SU-DHL-6 (cell line): ENCODE measurements around the gene ZNF541.

ENCODE experiments used
- H2AFZ ChIP-seq: fragments of 200-600 bp; sonication (generic); 2 replicates; pipeline ENCODE4 v1.6.1; 2014; ENCODE audit warnings: low read depth, mild to moderate bottlenecking, moderate library complexity, mixed read lengths, antibody characterized with exemption, low read length; ENCODE audit not compliant: severe bottlenecking
- H3F3A ChIP-seq: fragments of 200-600 bp; shearing (Covaris generic); 2 replicates; pipeline ENCODE4 v1.6.0; 2016; ENCODE audit warnings: antibody characterized with exemption, mild to moderate bottlenecking; ENCODE audit not compliant: insufficient read depth
- H3K27ac ChIP-seq: fragments of 200-600 bp; sonication (generic); 2 replicates; pipeline ENCODE4 v1.5.1; 2016; ENCODE audit warnings: low read depth, mild to moderate bottlenecking, low read length, moderate library complexity, mixed read lengths
- H3K27me3 ChIP-seq: fragments of 200-600 bp; sonication (generic), shearing (Covaris generic); 2 replicates; pipeline ENCODE4 v1.6.0; 2014; ENCODE audit warnings: mild to moderate bottlenecking, low read length
- H3K36me3 ChIP-seq: fragments of 200-600 bp; sonication (generic); 2 replicates; pipeline ENCODE4 v1.6.1; 2014; ENCODE audit warnings: mild to moderate bottlenecking, low read length, mixed read lengths
- H3K4me2 ChIP-seq: fragments of 300-600, 200-600 bp; shearing (Covaris generic), sonication (generic); 2 replicates; pipeline ENCODE4 v1.6.0; 2014; ENCODE audit warnings: low read length, low read depth, mild to moderate bottlenecking; ENCODE audit not compliant: poor library complexity, severe bottlenecking
- H3K4me3 ChIP-seq: fragments of 200-600 bp; sonication (generic); 2 replicates; pipeline ENCODE4 v1.5.1; 2014; ENCODE audit warnings: antibody characterized with exemption, low read length, mild to moderate bottlenecking, mixed read lengths; ENCODE audit not compliant: insufficient read depth, poor library complexity, severe bottlenecking
- H3K79me2 ChIP-seq: fragments of 200-600 bp; sonication (generic); 2 replicates; pipeline ENCODE4 v1.6.1; 2014; ENCODE audit warnings: mild to moderate bottlenecking, low read length, moderate library complexity; ENCODE audit not compliant: insufficient read depth
- H3K9ac ChIP-seq: fragments of 200-600 bp; sonication (generic); 2 replicates; pipeline ENCODE4 v1.7.0; 2014; ENCODE audit warnings: mild to moderate bottlenecking, low read length
- H3K9me2 ChIP-seq: fragments of 200-600 bp; sonication (generic); replicated peaks from 2 replicates; pipeline ENCODE4 v1.6.1; 2014; ENCODE audit warnings: low read length; ENCODE audit not compliant: insufficient read depth
- H3K9me3 ChIP-seq: fragments of 200-600 bp; sonication (generic); 2 replicates; pipeline ENCODE4 v1.6.1; 2014; ENCODE audit warnings: low read length, mixed read lengths; ENCODE audit not compliant: insufficient read depth
- H4K20me1 ChIP-seq: fragments of 200-600 bp; sonication (generic); 2 replicates; pipeline ENCODE4 v1.6.1; 2014; ENCODE audit warnings: low read depth, mild to moderate bottlenecking, antibody characterized with exemption, low read length, moderate library complexity, mixed read lengths
- EZH2phosphoT487 ChIP-seq: fragments of 200-600 bp; sonication (generic), shearing (Covaris generic); conservative IDR thresholded peaks from 2 replicates; pipeline ENCODE4 v1.6.1; 2018; ENCODE audit warnings: mild to moderate bottlenecking, antibody characterized with exemption, low read length, moderate library complexity, mixed read lengths
- TF ChIP-seq, protein P1 (sequence below): fragments of 200-600 bp; sonication (generic); IDR thresholded peaks from one replicate; pipeline ENCODE4 v1.5.1; 2017; ENCODE audit warnings: antibody characterized with exemption, mild to moderate bottlenecking, low read length, moderate library complexity; ENCODE audit not compliant: insufficient read depth, poor library complexity, severe bottlenecking

Gene ZNF541

DNA sequence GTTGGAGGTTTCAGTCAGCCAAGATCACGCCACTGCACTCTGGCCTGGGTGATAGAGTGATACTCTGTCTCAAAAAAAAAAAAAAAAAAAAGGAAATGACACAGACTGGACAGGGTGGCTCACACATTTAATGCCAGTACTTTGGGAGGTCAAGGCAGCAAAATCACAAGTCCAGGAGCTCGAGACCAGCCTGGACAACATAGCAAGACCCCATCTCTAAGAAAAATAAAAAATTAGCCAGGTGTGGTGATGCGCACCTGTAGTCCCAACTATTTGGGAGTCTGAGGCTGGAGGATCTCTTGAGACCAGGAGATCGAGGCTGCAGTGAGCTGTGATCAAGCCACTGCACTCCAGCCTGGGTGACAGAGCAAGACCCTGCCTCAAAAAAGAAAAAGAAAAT is 35.5 kb downstream of the ZNF541 start:
- H3K27ac ChIP-seq: no peak overlapping the region
- TF ChIP-seq, protein P1, sequence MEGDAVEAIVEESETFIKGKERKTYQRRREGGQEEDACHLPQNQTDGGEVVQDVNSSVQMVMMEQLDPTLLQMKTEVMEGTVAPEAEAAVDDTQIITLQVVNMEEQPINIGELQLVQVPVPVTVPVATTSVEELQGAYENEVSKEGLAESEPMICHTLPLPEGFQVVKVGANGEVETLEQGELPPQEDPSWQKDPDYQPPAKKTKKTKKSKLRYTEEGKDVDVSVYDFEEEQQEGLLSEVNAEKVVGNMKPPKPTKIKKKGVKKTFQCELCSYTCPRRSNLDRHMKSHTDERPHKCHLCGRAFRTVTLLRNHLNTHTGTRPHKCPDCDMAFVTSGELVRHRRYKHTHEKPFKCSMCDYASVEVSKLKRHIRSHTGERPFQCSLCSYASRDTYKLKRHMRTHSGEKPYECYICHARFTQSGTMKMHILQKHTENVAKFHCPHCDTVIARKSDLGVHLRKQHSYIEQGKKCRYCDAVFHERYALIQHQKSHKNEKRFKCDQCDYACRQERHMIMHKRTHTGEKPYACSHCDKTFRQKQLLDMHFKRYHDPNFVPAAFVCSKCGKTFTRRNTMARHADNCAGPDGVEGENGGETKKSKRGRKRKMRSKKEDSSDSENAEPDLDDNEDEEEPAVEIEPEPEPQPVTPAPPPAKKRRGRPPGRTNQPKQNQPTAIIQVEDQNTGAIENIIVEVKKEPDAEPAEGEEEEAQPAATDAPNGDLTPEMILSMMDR: no peak
- TF ChIP-seq EZH2phosphoT487: no peak
- no peaks in the 10 kb centered on the region for H3K9me2 ChIP-seq
- H3K9ac ChIP-seq: no peak overlapping the region
- H2AFZ ChIP-seq: no peak overlapping the region
- H3K79me2 ChIP-seq: no peaks in the 10 kb centered on the region
- no peak overlapping the region for H3K4me3 ChIP-seq
- H3K27me3 ChIP-seq: no peaks in the 10 kb centered on the region
- H4K20me1 ChIP-seq: no peaks in the 10 kb centered on the region
- no peaks in the 10 kb centered on the region for H3F3A ChIP-seq
- no peak overlapping the region for H3K4me2 ChIP-seq
- H3K36me3 ChIP-seq: no peaks in the 10 kb centered on the region
- H3K9me3 ChIP-seq: no peaks in the 10 kb centered on the region

DNA sequence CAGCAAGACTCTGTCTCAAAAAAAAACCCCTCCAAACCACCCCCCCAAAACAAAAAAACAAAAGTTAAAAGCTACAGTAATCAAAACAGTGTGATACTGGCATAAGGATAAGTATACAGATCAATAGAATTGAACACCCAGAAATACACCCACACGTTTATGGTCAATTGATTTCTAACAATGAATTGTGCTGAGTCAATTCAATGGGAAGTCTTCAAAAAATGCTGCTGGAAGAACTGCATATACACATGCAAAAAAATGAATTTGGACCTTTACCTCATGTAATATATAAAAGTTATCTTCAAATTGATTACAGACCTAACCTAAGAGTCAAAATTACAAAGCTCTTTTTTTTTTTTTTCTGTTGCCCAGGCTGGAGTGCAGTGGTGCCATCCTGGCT is 38.3 kb downstream of the ZNF541 start:
- H3K9me2 ChIP-seq: no peaks in the 10 kb centered on the region
- no peak overlapping the region for H3K27ac ChIP-seq
- TF ChIP-seq EZH2phosphoT487: no peak
- TF ChIP-seq, protein P1: no peak
- H3K27me3 ChIP-seq: no peaks in the 10 kb centered on the region
- H2AFZ ChIP-seq: no peak overlapping the region
- no peaks in the 10 kb centered on the region for H3K79me2 ChIP-seq
- H4K20me1 ChIP-seq: no peaks in the 10 kb centered on the region
- no peak overlapping the region for H3K9ac ChIP-seq
- H3K36me3 ChIP-seq: no peaks in the 10 kb centered on the region
- no peaks in the 10 kb centered on the region for H3F3A ChIP-seq
- H3K4me3 ChIP-seq: no peak overlapping the region
- H3K4me2 ChIP-seq: no peak overlapping the region
- H3K9me3 ChIP-seq: no peaks in the 10 kb centered on the region

DNA sequence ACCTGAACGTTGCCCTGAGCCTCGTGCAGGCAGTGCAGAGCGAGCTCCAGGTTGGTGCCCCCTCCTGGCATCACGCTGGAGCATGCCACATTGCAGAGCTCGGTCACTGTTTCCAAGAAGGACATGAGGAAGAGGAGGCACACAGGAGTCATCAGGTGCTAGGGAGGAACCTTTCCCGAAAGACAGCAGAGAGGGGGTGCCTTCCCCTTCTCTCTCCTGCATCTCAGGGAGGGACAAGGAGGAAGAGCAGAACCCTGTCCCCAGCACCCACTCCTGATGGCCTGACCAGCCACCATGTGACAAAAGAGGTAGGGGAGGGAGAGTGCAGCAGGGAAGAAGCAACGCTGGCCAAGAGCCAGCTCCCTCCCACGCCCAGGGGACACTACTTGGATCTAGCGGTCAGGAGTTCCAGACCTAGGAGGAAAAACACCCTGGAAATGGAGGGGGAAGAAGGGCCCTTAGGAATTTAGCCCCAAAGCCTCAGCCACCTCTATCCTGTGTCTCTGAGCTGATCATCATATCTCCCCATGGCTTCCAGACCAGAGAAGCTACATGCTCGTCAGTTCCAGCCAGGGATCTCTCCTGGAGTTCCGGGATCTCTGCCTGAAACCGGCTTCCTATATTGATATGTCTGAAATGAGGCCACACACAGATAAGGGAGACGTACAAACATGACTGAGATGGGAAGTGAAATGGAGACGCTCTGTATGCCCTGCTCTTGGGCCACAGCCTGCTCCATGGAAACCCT is 41.1 kb downstream of the ZNF541 start:
- Histone ChIP-seq H4K20me1 (no peaks in the 10 kb centered on the region), H3K9ac (no peak overlapping the region), H3K79me2 (no peaks in the 10 kb centered on the region), H3K27ac (no peak overlapping the region), H3K4me3 (no peak overlapping the region), H2AFZ (no peak overlapping the region), H3K36me3 (no peaks in the 10 kb centered on the region), H3K27me3 (no peaks in the 10 kb centered on the region), H3F3A (no peaks in the 10 kb centered on the region), H3K9me2 (no peaks in the 10 kb centered on the region), H3K4me2 (no peak overlapping the region), H3K9me3 (no peaks in the 10 kb centered on the region)
- no peak for TF ChIP-seq EZH2phosphoT487
- TF ChIP-seq, protein P1: no peak
